Heart left ventricle (tissue), 13 donors: ENCODE results near the gene CD59.
A peak's percentile ranks its signal among the peaks of the same experiment; 100 is the strongest.

Source experiments
- POLR2A ChIP-seq, 2 donors: fragments of 450-650 bp; IDR thresholded peaks; one replicate each; pipeline ENCODE4 v1.6.1; 2017; ENCODE audit warnings: antibody characterized with exemption in 2 of 2, mild to moderate bottlenecking in 2 of 2, moderate library complexity in 2 of 2
- TF ChIP-seq, protein P1 (sequence below), 12 donors: fragments of 200-600 bp; sonication (generic) in 4 of 12; IDR thresholded peaks; one replicate each; pipeline versions ENCODE4 v1.5.0 to v1.8.0; 2018 to 2022; ENCODE audit warnings: antibody characterized with exemption in 12 of 12, mild to moderate bottlenecking in 5 of 12
- donor health status: ischemic (EF 13 %, LVEDD 7.1; RV severe dilation, severe dysfunction).
- donor health status: DM: no; HTN: yes; CAD: no.
- donor health status: DM: no; HTN: no; CAD: no.
- donor health status: ischemic (EF 25% LVEDD 6.9; RV normal size, moderate dysfunction).
- donor health status: ischemic (EF 25% LVEDD 5.7; RV mildly dilated, moderate dysfunction).
- donor health status: ischemic (EF 35%, LVEDD 5.7; RV mildly dilated, moderate dysfunction).
- donor health status: nonischemic (EF 11% LVEDD 7.7; RV severe dilation, severe dysfunction).
- donor health status: DM: yes; HTN: yes; CAD: no.
- donor health status: PGD.
- donor health status: ischemic (EF 29% LVEDD 5.4; RV normal size, mild dysfunction).
- donor health status: nonischemic (EF 23%, LVEDD 6.1; RV moderate dilation, normal function).

DNA sequence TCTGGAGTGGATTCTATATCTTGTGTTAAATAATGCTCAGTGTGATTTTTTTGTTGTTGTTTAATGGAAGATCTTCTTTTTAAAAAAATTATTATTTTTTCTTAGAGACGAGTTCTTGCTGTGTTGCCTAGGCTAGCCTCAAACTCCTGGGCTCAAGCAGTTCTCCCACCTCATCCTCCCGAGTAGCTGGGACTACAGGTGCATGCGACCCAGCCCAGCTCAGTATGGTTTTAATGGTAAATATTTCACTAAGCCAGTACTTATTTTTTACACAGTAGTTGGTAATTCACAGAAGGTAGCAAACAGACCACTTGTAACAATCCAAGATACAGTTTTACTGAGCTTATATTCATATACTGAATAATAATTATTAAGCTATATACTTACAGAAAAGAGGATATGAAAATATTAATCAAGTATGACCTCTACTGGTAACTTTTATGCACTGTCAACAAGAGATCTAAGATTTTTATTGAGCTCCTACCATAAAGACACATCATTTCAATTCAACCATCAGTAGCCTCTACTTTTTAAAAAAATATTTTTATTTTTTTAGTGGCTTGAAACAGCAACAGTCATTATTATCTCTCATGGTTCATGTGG lies 6.1 kb upstream of the CD59 start:
- TF ChIP-seq, protein P1, sequence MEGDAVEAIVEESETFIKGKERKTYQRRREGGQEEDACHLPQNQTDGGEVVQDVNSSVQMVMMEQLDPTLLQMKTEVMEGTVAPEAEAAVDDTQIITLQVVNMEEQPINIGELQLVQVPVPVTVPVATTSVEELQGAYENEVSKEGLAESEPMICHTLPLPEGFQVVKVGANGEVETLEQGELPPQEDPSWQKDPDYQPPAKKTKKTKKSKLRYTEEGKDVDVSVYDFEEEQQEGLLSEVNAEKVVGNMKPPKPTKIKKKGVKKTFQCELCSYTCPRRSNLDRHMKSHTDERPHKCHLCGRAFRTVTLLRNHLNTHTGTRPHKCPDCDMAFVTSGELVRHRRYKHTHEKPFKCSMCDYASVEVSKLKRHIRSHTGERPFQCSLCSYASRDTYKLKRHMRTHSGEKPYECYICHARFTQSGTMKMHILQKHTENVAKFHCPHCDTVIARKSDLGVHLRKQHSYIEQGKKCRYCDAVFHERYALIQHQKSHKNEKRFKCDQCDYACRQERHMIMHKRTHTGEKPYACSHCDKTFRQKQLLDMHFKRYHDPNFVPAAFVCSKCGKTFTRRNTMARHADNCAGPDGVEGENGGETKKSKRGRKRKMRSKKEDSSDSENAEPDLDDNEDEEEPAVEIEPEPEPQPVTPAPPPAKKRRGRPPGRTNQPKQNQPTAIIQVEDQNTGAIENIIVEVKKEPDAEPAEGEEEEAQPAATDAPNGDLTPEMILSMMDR (IDR thresholded peaks at IDR 0.05), result peak; percentile 32 to 76 (median 60)
- no peak for TF ChIP-seq POLR2A (IDR thresholded peaks at IDR 0.05)
